GM23248 (cell line): ENCODE measurements around the gene UNC13B. TPM values are rescaled to one million over a fixed set of nuclear protein-coding genes. Genes with fewer than 3 reads are reported as not detected.
"Not testable (repeated sequence)": the region's sequence is repeated elsewhere in the genome, so short reads cannot be mapped to it uniquely, and the experiment has no call there.

Experiments used
- DNase-seq: peaks from one replicate; pipeline ENCODE4 v3.0.0-alpha.2; 2015
- H2AFZ ChIP-seq: fragments of 200-600 bp; sonication (generic); 2 replicates; pipeline ENCODE4 v1.6.1; 2016; ENCODE audit warnings: antibody characterized with exemption
- H3F3A ChIP-seq: fragments of 200-600 bp; sonication (generic); 2 replicates; pipeline ENCODE4 v1.6.1; 2016; ENCODE audit warnings: mild to moderate bottlenecking, antibody characterized with exemption, mixed run types; ENCODE audit not compliant: insufficient read depth
- H3K27ac ChIP-seq: fragments of 200-600 bp; sonication (generic); 2 replicates; pipeline ENCODE4 v1.5.1; 2016; ENCODE audit warnings: mild to moderate bottlenecking
- H3K27me3 ChIP-seq: fragments of 200-600 bp; sonication (generic); replicated peaks from 2 replicates; pipeline ENCODE4 v1.6.1; 2016; ENCODE audit warnings: mild to moderate bottlenecking; ENCODE audit not compliant: insufficient read depth
- H3K36me3 ChIP-seq: fragments of 200-600 bp; sonication (generic); 2 replicates; pipeline ENCODE4 v1.6.1; 2016; ENCODE audit warnings: low read depth, mild to moderate bottlenecking
- H3K4me1 ChIP-seq: fragments of 200-600 bp; sonication (generic); 2 replicates; pipeline ENCODE4 v1.6.1; 2016; ENCODE audit warnings: mild to moderate bottlenecking; ENCODE audit not compliant: insufficient read depth
- H3K4me2 ChIP-seq: fragments of 200-600 bp; sonication (generic); one replicate; pipeline ENCODE4 v1.6.1; 2016; ENCODE audit warnings: mild to moderate bottlenecking; ENCODE audit not compliant: unreplicated experiment
- H3K4me3 ChIP-seq: fragments of 200-600 bp; sonication (generic); 2 replicates; pipeline ENCODE4 v1.5.1; 2016; ENCODE audit warnings: mild to moderate bottlenecking
- H3K79me2 ChIP-seq: fragments of 200-600 bp; sonication (generic); 2 replicates; pipeline ENCODE4 v1.6.1; 2016; ENCODE audit warnings: mild to moderate bottlenecking; ENCODE audit not compliant: insufficient read depth
- H3K9ac ChIP-seq: fragments of 200-600 bp; sonication (generic); 2 replicates; pipeline ENCODE4 v1.6.1; 2016; ENCODE audit warnings: mild to moderate bottlenecking
- H3K9me2 ChIP-seq: fragments of 200-600 bp; sonication (generic); 2 replicates; pipeline ENCODE4 v1.6.1; 2016; ENCODE audit warnings: mixed run types, mild to moderate bottlenecking, moderate library complexity; ENCODE audit not compliant: insufficient read depth
- H3K9me3 ChIP-seq: fragments of 200-600 bp; sonication (generic); one replicate; pipeline ENCODE4 v1.6.1; 2017; ENCODE audit warnings: low read depth
- H4K20me1 ChIP-seq: fragments of 200-600 bp; sonication (generic); 2 replicates; pipeline ENCODE4 v1.6.0; 2016; ENCODE audit not compliant: insufficient read depth
- EZH2 ChIP-seq: fragments of 200-600 bp; sonication (generic); IDR thresholded peaks from 2 replicates; pipeline ENCODE4 v1.6.1; 2018; ENCODE audit warnings: antibody characterized with exemption, mild to moderate bottlenecking; ENCODE audit not compliant: insufficient read depth, poor library complexity, severe bottlenecking
- EZH2phosphoT487 ChIP-seq: fragments of 200-600 bp; sonication (generic); IDR thresholded peaks from 2 replicates; pipeline ENCODE4 v1.6.1; 2018; ENCODE audit warnings: antibody characterized with exemption, moderate library complexity, mild to moderate bottlenecking, low read depth; ENCODE audit not compliant: insufficient read depth
- WGBS, 2 experiments: methylation state at CpG; one replicate each; pipeline ENCODE4 v1.1.6; 2015 to 2017; ENCODE audit warnings: low lambda C conversion rate in 2 of 2, low coverage in 1 of 2; ENCODE audit errors: missing lambda C conversion rate in 2 of 2; 5-methylcytosine and 5-hydroxymethylcytosine counted together
- in situ Hi-C: fragments of 300-500 bp; cut with MboI; formaldehyde crosslinking; loops from 2 replicates; pipeline ENCODE4 v1.15.0; 2020
- polyA plus RNA-seq: library from polyadenylated mRNA; unstranded; fragments of >200 nt; fragmentation: Nextera tagmentation; extraction: Ambion mirVana; gene quantifications from 2 replicates; pipeline ENCODE4 v1.2.1, GENCODE V29; 2016
- total RNA-seq: library from RNA; depleted of rRNA; stranded (reverse); fragments of >200 nt; shearing (Covaris generic); gene quantifications from 2 replicates; pipeline ENCODE4 v1.2.3, GENCODE V29; 2014

Gene UNC13B
- total and polyA plus RNA-seq, 2 experiments from 2014 or later = 5.5 to 15.3 TPM

DNA sequence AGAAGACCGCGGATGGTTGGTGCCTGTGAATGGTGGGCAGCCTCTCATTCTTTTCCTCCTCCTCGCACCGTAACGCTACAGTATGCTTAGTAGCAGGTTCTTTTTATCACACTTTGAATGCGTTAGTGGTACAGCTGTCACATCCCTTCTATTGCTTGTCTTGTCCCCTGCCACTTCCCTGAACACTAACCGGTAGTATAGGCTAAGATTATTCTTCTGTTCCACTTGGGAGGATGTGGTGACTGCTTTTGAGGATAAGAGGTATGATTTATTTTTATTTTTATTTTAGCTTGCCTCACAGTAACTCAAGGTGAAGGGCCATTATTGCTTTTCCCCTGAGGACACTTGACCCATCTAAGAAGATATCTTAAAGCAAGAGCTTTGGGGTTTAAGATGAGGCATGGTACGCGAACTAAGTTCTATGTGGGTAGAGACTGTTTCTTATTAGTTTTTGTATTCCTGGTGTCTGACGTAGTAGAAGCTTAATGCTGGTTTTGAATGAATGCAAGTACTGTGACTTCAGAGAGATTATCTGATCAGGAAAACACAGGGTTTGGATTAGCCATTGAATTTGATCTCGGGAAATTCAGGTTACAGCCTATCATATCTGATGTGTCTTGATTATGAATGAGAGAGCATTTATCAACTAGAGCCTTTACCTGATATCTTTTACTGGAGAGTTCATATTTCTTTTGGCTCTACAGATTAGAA, 951 bp downstream of the UNC13B start:
- 21 to 22% methylated on average over 11 of the region's 11 CpGs for WGBS, 2 experiments
- Histone ChIP-seq H3K36me3 (no peaks in the 10 kb centered on the region), H3K27ac (peak overlapping the region; percentile 53), H4K20me1 (no peaks in the 10 kb centered on the region; the same call in 1 of the 2 replicates), H3K4me3 (peak overlapping the region; percentile 86), H2AFZ (peak overlapping the region; percentile 95), H3F3A (0 out of 2 replicates have a peak, but pooled peaks cover 8% of the 10 kb centered on the region), H3K4me2 (peak overlapping the region; percentile 77), H3K79me2 (no peaks in the 10 kb centered on the region), H3K27me3 (no peaks in the 10 kb centered on the region), H3K4me1 (no peaks in the 10 kb centered on the region), H3K9ac (peak overlapping the region; percentile 78), H3K9me3 (no peaks in the 10 kb centered on the region), H3K9me2 (no peaks in the 10 kb centered on the region)
- TF ChIP-seq EZH2phosphoT487 (no peak), EZH2 (no peak)
- in situ Hi-C loops = no loop called here
- DNase-seq = peak; percentile 25

DNA sequence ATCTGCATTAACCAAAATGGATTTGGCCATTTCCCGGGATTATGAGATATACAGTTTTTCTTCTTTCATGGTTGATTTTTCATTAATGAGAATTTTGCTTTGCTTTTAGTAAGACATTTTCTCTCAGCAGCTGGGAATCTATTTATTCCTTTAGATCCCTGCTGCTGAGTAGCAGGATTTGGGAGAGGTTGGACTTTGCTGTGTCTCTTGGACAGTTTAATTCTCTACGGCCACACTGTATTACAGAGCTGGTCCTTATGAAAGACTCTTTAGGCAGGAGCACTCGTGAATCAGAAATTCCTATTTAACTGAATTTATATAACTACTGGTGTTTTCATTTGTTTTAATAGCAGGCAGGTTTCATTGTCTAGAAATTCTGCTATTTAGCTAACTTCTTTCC, 1.6 kb downstream of the UNC13B start:
- Histone ChIP-seq H2AFZ (0 out of 2 replicates have a peak overlapping the region, but pooled peaks have one; percentile 7), H3K27me3 (no peaks in the 10 kb centered on the region), H3K27ac (no peak overlapping the region), H3K36me3 (no peaks in the 10 kb centered on the region), H3K9ac (no peak overlapping the region), H3K4me2 (peak overlapping the region; percentile 77), H3K9me2 (no peaks in the 10 kb centered on the region), H3K9me3 (no peaks in the 10 kb centered on the region), H3K4me3 (peak overlapping the region; percentile 86; the same call in 1 of the 2 replicates), H4K20me1 (no peaks in the 10 kb centered on the region; the same call in 1 of the 2 replicates), H3K4me1 (no peaks in the 10 kb centered on the region), H3K79me2 (no peaks in the 10 kb centered on the region), H3F3A (0 out of 2 replicates have a peak, but pooled peaks cover 8% of the 10 kb centered on the region)
- in situ Hi-C loops = no loop called here
- WGBS, 2 experiments = 55 to 57% methylated on average over 3 of the region's 3 CpGs
- DNase-seq = no peak
- no peak for TF ChIP-seq EZH2phosphoT487
- no peak for TF ChIP-seq EZH2

DNA sequence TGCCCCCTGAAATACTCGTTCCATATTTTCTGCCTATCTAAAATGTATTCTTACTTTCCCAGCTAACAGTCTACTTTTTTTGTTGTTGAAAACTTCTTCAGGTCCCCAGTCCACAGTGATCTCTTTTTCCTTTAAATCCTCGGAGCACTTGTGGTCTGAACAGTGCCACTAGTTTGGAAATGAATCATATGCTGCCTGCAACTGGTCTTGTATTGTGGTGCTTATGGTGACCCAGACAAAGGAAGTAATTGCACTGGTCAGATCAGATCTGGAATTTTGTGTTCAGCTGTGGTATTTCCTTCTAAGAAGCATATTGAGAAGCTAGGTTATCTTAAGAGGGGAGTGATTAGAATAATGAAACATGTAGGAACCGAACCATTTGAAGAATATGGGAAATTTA, 2.9 kb downstream of the UNC13B start:
- Histone ChIP-seq H3K4me1 (no peaks in the 10 kb centered on the region), H4K20me1 (no peaks in the 10 kb centered on the region; the same call in 1 of the 2 replicates), H3K79me2 (no peaks in the 10 kb centered on the region), H3K4me3 (no peak overlapping the region), H2AFZ (0 out of 2 replicates have a peak overlapping the region, but pooled peaks have one; percentile 6), H3K27ac (no peak overlapping the region), H3F3A (0 out of 2 replicates have a peak, but pooled peaks cover 8% of the 10 kb centered on the region), H3K27me3 (no peaks in the 10 kb centered on the region), H3K9ac (no peak overlapping the region), H3K9me3 (no peaks in the 10 kb centered on the region), H3K4me2 (no peak overlapping the region), H3K9me2 (no peaks in the 10 kb centered on the region), H3K36me3 (no peaks in the 10 kb centered on the region)
- peak; percentile 29 for DNase-seq
- WGBS, 2 experiments = 80 to 84% methylated on average over 3 of the region's 3 CpGs
- in situ Hi-C loops = no loop called here
- TF ChIP-seq EZH2phosphoT487 (no peak), EZH2 (no peak)

DNA sequence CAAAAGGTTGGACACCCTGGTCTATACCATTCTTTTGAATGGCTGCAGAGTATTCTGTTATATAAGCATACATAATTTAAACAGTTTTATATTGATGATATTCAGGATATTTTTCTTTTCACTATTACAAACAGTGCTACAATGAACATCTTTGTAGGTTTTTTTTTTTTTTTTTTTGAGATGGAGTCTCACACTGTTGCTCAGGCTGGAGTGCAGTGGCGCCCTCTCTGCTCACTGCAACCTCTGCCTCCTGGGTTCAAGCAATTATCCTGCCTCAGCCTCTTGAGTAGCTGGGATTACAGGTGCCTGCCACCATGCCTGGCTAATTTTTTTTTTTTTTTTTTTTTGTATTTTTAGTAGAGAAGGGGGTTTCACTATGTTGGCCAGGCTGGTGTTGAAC, 5.6 kb downstream of the UNC13B start:
- 91 to 92% methylated on average over 1 of the region's 1 CpG for WGBS, 2 experiments

More for the DNA sequence above, 5.6 kb downstream of the UNC13B start:
- H3K4me1 ChIP-seq, H3K9me2 ChIP-seq, H3K27me3 ChIP-seq, H3F3A ChIP-seq, H3K27ac ChIP-seq, H3K9me3 ChIP-seq, H3K79me2 ChIP-seq, H3K36me3 ChIP-seq, H3K4me3 ChIP-seq, H2AFZ ChIP-seq, H4K20me1 ChIP-seq, DNase-seq, H3K9ac ChIP-seq, in situ Hi-C loops, H3K4me2 ChIP-seq: not testable (repeated sequence)
